Heart left ventricle (tissue), 13 donors: ENCODE results near the gene BRSK2.

ENCODE experiments used
- CTCF ChIP-seq, 12 donors: fragments of 200-600 bp; sonication (generic) in 4 of 12; IDR thresholded peaks; one replicate each; pipeline versions ENCODE4 v1.5.0 to v1.8.0; 2018 to 2022; ENCODE audit warnings: antibody characterized with exemption in 12 of 12, mild to moderate bottlenecking in 5 of 12
- POLR2A ChIP-seq, 2 donors: fragments of 450-650 bp; IDR thresholded peaks; one replicate each; pipeline ENCODE4 v1.6.1; 2017; ENCODE audit warnings: antibody characterized with exemption in 2 of 2, mild to moderate bottlenecking in 2 of 2, moderate library complexity in 2 of 2
- donor health status: ischemic (EF 13 %, LVEDD 7.1; RV severe dilation, severe dysfunction).
- donor health status: DM: no; HTN: yes; CAD: no.
- donor health status: DM: no; HTN: no; CAD: no.
- donor health status: ischemic (EF 25% LVEDD 6.9; RV normal size, moderate dysfunction).
- donor health status: ischemic (EF 25% LVEDD 5.7; RV mildly dilated, moderate dysfunction).
- donor health status: ischemic (EF 35%, LVEDD 5.7; RV mildly dilated, moderate dysfunction).
- donor health status: nonischemic (EF 11% LVEDD 7.7; RV severe dilation, severe dysfunction).
- donor health status: DM: yes; HTN: yes; CAD: no.
- donor health status: PGD.
- donor health status: ischemic (EF 29% LVEDD 5.4; RV normal size, mild dysfunction).
- donor health status: nonischemic (EF 23%, LVEDD 6.1; RV moderate dilation, normal function).

DNA sequence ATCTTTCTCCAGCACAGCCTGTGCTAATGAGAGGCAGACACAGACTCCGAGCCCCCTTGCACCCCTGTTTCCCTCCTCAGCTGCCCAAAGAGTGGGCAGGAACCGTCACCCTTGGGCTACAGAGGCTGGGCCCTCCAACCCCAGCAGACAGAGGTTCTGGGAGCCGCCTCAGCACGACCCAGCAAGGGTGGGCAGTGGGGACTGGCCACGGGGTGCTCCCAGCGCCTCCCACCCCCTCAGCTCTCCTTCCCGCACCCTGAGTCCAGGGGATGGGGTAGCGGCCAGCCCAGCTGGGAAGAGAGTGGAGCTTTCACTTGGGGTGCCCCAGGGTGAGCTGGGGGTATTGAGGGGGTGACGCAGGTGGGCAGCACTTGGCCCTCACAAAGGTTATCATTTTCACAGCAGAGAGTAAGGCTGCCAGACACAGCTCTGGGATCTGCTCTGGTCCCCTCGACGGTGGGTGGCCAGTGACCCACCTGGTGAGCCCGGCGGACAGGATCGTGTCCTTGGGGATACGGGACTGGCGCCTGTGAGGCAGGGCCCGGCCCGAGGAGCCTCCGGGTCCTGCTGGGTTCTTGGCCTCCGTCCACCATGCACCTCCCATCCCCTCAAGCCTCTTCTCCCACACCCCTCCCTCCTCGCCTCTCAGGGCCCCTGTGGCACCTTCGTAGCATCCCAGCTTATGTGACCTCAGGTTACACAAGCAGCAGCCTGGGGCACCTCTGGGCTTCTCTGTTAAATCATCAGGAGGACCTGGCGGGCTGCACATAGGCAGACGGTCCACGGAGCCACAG lies 14.4 kb upstream of the BRSK2 start:
- TF ChIP-seq CTCF (IDR thresholded peaks at IDR 0.05) (no peak), POLR2A (IDR thresholded peaks at IDR 0.05) (no peak)
